A673 (cell line): ENCODE data around the gene AJUBA. TPM values are rescaled to one million over a fixed set of nuclear protein-coding genes. Genes with fewer than 3 reads are reported as not detected.
"Not testable (repeated sequence)": the region's sequence is repeated elsewhere in the genome, so short reads cannot be mapped to it uniquely, and the experiment has no call there.

Experiments
- BruUV-seq: library from RNA; stranded (reverse); fragments of 400-500 nt; replicated peaks from 2 replicates; lab custom pipeline; 2021; lab: Mats Ljungman, UMichigan
- CTCF ChIA-PET: fragments of 300-600 bp; sonication (Branson Sonifier 250); formaldehyde crosslinking; loops from one replicate; lab custom pipeline; 2022; ENCODE audit warnings: antibody characterized with exemption; lab: Charles Lee
- POLR2A ChIA-PET: fragments of 300-600 bp; sonication (Branson Sonifier 250); formaldehyde crosslinking; loops from one replicate; lab custom pipeline; 2022; ENCODE audit warnings: antibody characterized with exemption; ENCODE audit not compliant: low non-redundant PET; lab: Charles Lee
- DNase-seq: peaks from one replicate; pipeline ENCODE4 v3.0.0-alpha.2; 2015; ENCODE audit warnings: low spot score
- H3K27ac ChIP-seq: fragments of 200-600 bp; sonication (generic); 2 replicates; pipeline ENCODE4 v1.5.1; 2016; ENCODE audit warnings: mixed run types, low read depth, mild to moderate bottlenecking, mixed read lengths, antibody characterized with exemption, low read length; ENCODE audit not compliant: poor library complexity, severe bottlenecking
- H3K27me3 ChIP-seq: fragments of 200-600 bp; sonication (generic); replicated peaks from 2 replicates; pipeline ENCODE4 v1.6.1; 2017; ENCODE audit warnings: mixed run types, low read depth, mild to moderate bottlenecking, mixed read lengths, antibody characterized with exemption, low read length; ENCODE audit not compliant: insufficient read depth, poor library complexity
- H3K36me3 ChIP-seq: fragments of 200-600 bp; sonication (generic); 2 replicates; pipeline ENCODE4 v1.6.1; 2016; ENCODE audit warnings: mixed run types, mild to moderate bottlenecking, mixed read lengths, antibody characterized with exemption, low read length; ENCODE audit not compliant: insufficient read depth, poor library complexity, severe bottlenecking
- H3K4me1 ChIP-seq: fragments of 200-600 bp; sonication (generic); 2 replicates; pipeline ENCODE4 v1.6.1; 2017; ENCODE audit warnings: mixed run types, mild to moderate bottlenecking, mixed read lengths, antibody characterized with exemption, low read length; ENCODE audit not compliant: insufficient read depth, poor library complexity, severe bottlenecking
- H3K4me3 ChIP-seq: fragments of 200-600 bp; sonication (generic); 2 replicates; pipeline ENCODE4 v1.5.1; 2016; ENCODE audit warnings: low read depth, mixed run types, mild to moderate bottlenecking, mixed read lengths, low read length; ENCODE audit not compliant: poor library complexity, severe bottlenecking
- H3K9me3 ChIP-seq: fragments of 200-600 bp; sonication (generic); 2 replicates; pipeline ENCODE4 v1.6.1; 2016; ENCODE audit warnings: mixed run types, low read depth, mild to moderate bottlenecking, mixed read lengths, antibody characterized with exemption, low read length; ENCODE audit not compliant: poor library complexity, severe bottlenecking
- CTCF ChIP-seq: fragments of 300-800, 200-600 bp; sonication (generic); conservative IDR thresholded peaks from 2 replicates; pipeline ENCODE4 v1.5.1; 2017; ENCODE audit warnings: low read depth, mild to moderate bottlenecking, antibody characterized with exemption, low read length, moderate library complexity, mixed read lengths
- EZH2 ChIP-seq: fragments of 200-600 bp; sonication (generic); IDR thresholded peaks from 2 replicates; pipeline ENCODE4 v1.6.1; 2017; ENCODE audit warnings: borderline replicate concordance, low read depth, mild to moderate bottlenecking, mixed read lengths, antibody characterized with exemption, low read length; ENCODE audit not compliant: poor library complexity, severe bottlenecking
- intact Hi-C: fragments of 100-400 bp; cut with micrococcal nuclease; formaldehyde crosslinking; loops from one replicate; pipeline ENCODE4 v1.10.0; 2022; ENCODE audit not compliant: unreplicated experiment
- total RNA-seq: library from RNA; stranded (reverse); gene quantifications from 2 replicates; pipeline ENCODE4 v1.2.3, GENCODE V29; 2021

Gene AJUBA
- total RNA-seq, 1 experiment from 2014 or later: 43.6 TPM

GRCh38 chr14:22962061-22962676, 20.2 kb downstream of the AJUBA start:
- Histone ChIP-seq H3K27ac (no peak overlapping the region), H3K4me1 (peaks cover 4% of the 10 kb centered on the region), H3K9me3 (no peaks in the 10 kb centered on the region), H3K27me3 (no peaks in the 10 kb centered on the region), H3K4me3 (no peak overlapping the region), H3K36me3 (no peaks in the 10 kb centered on the region)
- ChIA-PET CTCF (no interaction called here), POLR2A (no interaction called here)
- no TSS peak for BruUV-seq
- TF ChIP-seq EZH2 (no peak), CTCF (no peak)
- no peak for DNase-seq
- intact Hi-C loops: no loop called here

GRCh38 chr14:22955702-22956569, 26.4 kb downstream of the AJUBA start:
- ChIA-PET CTCF (interaction anchor here (0.6 to 1.8 kb wide), 3 partner anchors 18 to 835 kb away, joined by 3 to 5 read pairs (median 4); no protein-coding TSS in a partner anchor), POLR2A (interaction anchor here (0.5 to 0.6 kb wide), 2 partner anchors 12 to 383 kb away, joined by 3 to 11 read pairs; no protein-coding TSS in a partner anchor)
- peaks cover 20% of the 10 kb centered on the region for H3K36me3 ChIP-seq
- no peaks in the 10 kb centered on the region for H3K27me3 ChIP-seq
- no peak for TF ChIP-seq CTCF
- TF ChIP-seq EZH2: no peak
- intact Hi-C loops: loop anchor here (2.0 kb wide), 1 partner anchor 25 kb away; no protein-coding TSS in a partner anchor
- BruUV-seq: no TSS peak
- H3K4me1 ChIP-seq: peaks cover 6% of the 10 kb centered on the region
- H3K9me3 ChIP-seq: no peaks in the 10 kb centered on the region
- no peak for DNase-seq
- H3K27ac ChIP-seq: peak overlapping the region; percentile 96
- peak overlapping the region; percentile 88 for H3K4me3 ChIP-seq

GRCh38 chr14:22952418-22952817, 29.9 kb downstream of the AJUBA start:
- H3K4me3 ChIP-seq: no peak overlapping the region
- H3K36me3 ChIP-seq: peaks cover 44% of the 10 kb centered on the region
- H3K4me1 ChIP-seq: peaks cover 4% of the 10 kb centered on the region
- POLR2A ChIA-PET: no interaction called here
- DNase-seq: no peak
- no peaks in the 10 kb centered on the region for H3K9me3 ChIP-seq
- no peaks in the 10 kb centered on the region for H3K27me3 ChIP-seq
- no TSS peak for BruUV-seq
- CTCF ChIA-PET: no interaction called here
- TF ChIP-seq CTCF (no peak), EZH2 (no peak)
- intact Hi-C loops: no loop called here
- no peak overlapping the region for H3K27ac ChIP-seq

GRCh38 chr14:22951795-22952194, 30.6 kb downstream of the AJUBA start:
- H3K4me1 ChIP-seq, H3K4me3 ChIP-seq, DNase-seq, POLR2A ChIA-PET, H3K27me3 ChIP-seq, H3K27ac ChIP-seq, H3K9me3 ChIP-seq, CTCF ChIA-PET, BruUV-seq, intact Hi-C loops: not testable (repeated sequence)
- H3K36me3 ChIP-seq: peaks cover 50% of the 10 kb centered on the region
